IPS DF 19.7 (cell line): ENCODE measurements around the gene STBD1.
"Not testable (repeated sequence)": the region's sequence is repeated elsewhere in the genome, so short reads cannot be mapped to it uniquely, and the experiment has no call there.

Experiments used
- DNase-seq: peaks from one replicate; pipeline ENCODE4 v3.0.0-alpha.2; 2013; ENCODE audit warnings: low read depth, low spot score

The STBD1 gene

GRCh38 chr4:76283900-76284299, 22.6 kb upstream of the STBD1 start:
- no peak for DNase-seq

- DNase-seq, result not testable (repeated sequence)
Observed at GRCh38 chr4:76287811-76288210, 18.7 kb upstream of the STBD1 start.

- DNase-seq, result no peak
Observed at GRCh38 chr4:76292730-76293129, 13.8 kb upstream of the STBD1 start.

DNA sequence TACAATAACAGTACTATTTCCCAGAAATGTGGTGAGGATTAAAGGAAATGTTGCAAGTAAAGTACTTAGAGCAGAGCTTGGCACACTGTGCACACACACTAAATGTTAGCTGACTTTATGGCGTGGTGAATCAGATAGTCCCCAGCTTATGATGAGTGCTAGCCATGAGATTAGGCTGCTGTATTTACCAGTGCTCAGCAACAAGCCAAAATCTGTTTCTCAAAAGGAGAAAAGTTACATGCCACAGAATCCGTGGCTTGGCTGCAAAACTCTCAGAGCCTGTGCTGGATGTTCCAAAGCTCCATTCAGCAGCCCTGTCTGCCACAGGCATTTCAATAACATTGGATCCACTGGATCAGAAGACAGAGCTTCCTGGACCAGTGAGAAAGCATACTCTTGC, 12.8 kb upstream of the STBD1 start:
- DNase-seq, result no peak

GRCh38 chr4:76296286-76296820, 10.2 kb upstream of the STBD1 start:
- DNase-seq, result no peak

DNA sequence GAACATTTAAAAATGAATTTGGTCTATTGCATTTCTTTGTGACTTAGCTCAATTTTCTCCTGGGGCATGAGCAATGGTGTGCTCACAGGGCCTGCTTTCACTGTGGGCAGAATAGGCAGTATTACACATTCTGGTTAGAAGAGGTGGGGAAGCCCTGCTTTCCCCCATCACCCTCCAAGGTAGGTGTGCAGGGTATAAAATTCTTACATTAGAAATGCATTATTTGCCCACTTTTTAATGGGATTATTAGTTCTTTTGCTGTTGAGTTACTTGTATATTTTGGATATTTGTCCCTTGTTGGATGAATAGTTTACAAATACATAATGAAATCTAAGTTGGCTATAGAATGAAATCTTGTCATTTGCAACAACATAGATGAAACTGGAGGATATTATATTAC, 8.3 kb upstream of the STBD1 start:
- DNase-seq, result no peak

- no peak for DNase-seq
Observed at GRCh38 chr4:76300012-76300411, 6.5 kb upstream of the STBD1 start.

DNA sequence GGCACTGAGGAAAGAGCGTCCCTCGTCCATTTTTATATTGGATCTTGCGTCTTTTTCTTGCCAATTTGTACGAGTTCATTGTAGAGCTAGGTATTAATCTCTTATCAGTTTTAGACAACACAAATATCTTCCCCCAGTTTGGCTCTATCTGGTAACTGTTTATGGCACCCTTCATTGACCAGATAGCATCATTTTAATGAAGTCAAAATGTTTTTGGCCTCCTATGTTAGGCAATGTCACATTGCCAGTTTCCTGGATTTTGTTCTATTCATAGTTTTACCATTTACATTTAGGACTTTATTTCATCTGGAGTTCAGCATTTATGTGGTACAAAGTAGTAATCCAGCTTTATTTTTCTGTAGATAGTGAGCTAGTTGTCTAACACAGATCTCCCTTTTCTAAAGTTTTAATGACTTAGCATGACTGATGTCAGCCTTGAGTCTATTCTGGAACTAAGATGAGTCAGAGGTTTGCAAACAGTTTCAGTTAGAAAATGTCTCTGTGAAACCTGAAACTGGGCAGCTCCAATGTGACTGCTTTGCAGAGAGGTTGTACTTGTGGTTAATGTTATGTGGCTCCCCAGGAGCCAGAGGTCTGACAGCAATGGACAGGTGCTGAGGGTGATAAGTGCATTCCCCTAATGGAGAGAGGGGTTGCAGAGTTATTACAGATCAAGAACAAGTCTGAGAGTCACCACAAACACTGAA, 5.3 kb upstream of the STBD1 start:
- no peak for DNase-seq

GRCh38 chr4:76301775-76302162, 4.8 kb upstream of the STBD1 start:
- no peak for DNase-seq

- no peak for DNase-seq
Observed at GRCh38 chr4:76302826-76303438, 3.6 kb upstream of the STBD1 start.

GRCh38 chr4:76305033-76305687, 1.4 kb upstream of the STBD1 start:
- no peak for DNase-seq

- DNase-seq, result no peak
Observed at GRCh38 chr4:76306882-76307659, 538 bp downstream of the STBD1 start.

- no peak for DNase-seq
Observed at GRCh38 chr4:76307660-76308014, 1.1 kb downstream of the STBD1 start.

DNA sequence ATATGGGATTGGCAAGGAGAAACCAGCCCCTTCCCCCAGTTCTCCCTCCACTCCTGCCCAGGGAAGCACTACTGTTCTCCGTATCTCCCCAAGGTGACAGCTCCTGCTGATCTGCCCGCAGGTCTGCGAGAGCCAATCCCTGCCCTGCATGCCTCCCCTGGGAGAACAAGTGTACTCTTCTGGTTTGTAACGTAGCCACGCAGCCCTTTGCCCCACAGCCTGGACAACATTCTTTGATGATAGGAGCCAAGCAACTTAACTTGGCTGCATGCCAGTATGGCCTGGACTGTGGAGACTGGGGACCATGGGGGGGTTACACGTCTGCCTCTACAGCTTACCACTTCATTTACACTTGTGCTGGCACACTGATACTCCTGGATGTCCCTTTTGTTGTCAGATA, 2.0 kb downstream of the STBD1 start:
- DNase-seq, result no peak

GRCh38 chr4:76309939-76310550, 3.5 kb downstream of the STBD1 start:
- no peak for DNase-seq

GRCh38 chr4:76310683-76311082, 4.2 kb downstream of the STBD1 start:
- DNase-seq, result no peak

DNA sequence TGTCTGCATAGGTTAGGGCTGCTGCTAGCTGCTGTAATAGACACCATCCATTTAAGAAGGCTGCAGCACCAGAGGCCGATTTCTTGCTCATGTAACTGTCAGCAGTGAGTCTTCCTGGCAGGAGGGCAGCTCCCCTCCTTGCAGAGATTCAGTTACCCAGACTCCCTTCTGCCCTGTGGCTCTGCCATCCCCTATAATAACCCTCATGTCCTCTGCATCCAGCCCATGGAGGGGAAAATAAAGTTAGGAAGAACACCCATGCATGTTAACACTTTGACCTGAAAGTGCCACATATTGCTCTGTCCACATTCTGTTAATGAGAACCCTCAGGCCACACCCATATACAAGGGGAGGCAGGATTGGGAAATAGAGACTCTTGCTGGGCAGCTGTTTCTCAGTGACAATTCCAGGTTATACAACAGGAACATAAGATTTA, 5.4 kb downstream of the STBD1 start:
- DNase-seq, result no peak

DNA sequence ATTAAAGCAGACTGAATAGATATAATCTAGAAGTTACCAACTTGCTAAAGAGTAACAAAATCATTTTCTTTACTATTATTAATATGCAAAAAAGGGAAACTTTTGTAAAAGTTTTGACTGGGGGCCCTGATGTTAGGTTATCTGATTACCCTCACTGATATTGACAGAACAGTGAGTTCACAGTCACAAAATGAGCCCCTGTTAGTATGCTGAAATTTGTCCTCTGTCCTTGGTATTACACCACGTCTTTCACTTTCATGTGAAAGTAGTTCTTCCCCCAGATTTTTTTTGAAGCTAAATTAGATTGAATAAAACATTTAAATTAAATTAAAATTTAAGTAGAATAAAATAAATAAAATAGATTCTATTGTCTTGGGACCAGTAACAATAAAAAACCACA, 5.9 kb downstream of the STBD1 start:
- no peak for DNase-seq

- DNase-seq, result no peak
Observed at GRCh38 chr4:76313547-76313946, 7.0 kb downstream of the STBD1 start.

DNA sequence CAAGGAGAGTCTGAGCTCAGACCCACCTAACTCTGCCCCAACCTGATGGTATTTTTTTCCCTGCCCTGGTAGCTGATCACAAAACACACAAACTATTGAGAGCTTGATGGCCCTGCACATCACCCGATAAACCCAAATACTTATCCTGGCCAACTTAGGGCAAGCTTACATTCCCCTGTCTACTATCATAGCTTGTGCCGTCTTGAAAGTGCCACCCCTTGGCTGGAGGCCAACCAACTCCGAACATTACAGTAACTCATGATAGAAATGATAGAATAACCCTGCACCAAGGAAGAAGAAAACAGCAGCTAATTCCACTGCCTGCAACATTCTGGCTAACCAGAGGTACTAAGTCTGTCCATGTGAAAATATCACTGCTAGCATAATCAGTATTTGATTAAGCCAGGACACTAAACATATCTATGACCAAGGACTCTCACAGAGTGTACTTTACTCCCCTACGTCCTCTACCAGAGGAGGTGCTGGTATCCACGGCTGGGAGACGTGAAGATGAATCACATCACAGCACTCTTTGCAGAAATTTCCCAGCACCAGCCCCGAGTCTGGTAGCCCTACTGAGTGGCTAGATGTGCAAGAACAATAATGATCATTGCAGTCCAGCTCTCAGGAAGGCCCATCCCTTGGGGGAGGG, 8.9 kb downstream of the STBD1 start:
- no peak for DNase-seq

GRCh38 chr4:76316131-76316530, 9.6 kb downstream of the STBD1 start:
- DNase-seq, result no peak
